Testis (tissue), 3 donors: ENCODE measurements around the gene MROH9. TPM values are rescaled to one million over a fixed set of nuclear protein-coding genes. Genes with fewer than 3 reads are reported as not detected.

ENCODE experiments used
- DNase-seq: peaks from one replicate; pipeline ENCODE4 v3.0.0-alpha.2; 2019
- H3K27ac ChIP-seq, 2 donors: fragments of 200-600 bp; sonication (generic); one replicate each; pipeline ENCODE4 v1.5.1; 2019
- H3K27me3 ChIP-seq: fragments of 200-600 bp; sonication (generic); one replicate; pipeline ENCODE4 v1.5.1; 2019
- H3K36me3 ChIP-seq: fragments of 200-600 bp; sonication (generic); one replicate; pipeline ENCODE4 v1.5.1; 2017; ENCODE audit warnings: low read depth; ENCODE audit errors: missing control alignments
- H3K4me1 ChIP-seq: fragments of 200-600 bp; sonication (generic); one replicate; pipeline ENCODE4 v1.5.1; 2019
- H3K4me3 ChIP-seq, 2 donors: fragments of 200-600 bp; sonication (generic); one replicate each; pipeline ENCODE4 v1.5.1; 2017 to 2019
- H3K9me3 ChIP-seq: fragments of 200-600 bp; sonication (generic); one replicate; pipeline ENCODE4 v1.5.1; 2017
- CTCF ChIP-seq, 3 experiments: fragments of 450-650 bp in 2 of 3; fragments of 200-600 bp in 1 of 3; sonication (generic) in 1 of 3; IDR thresholded peaks; one replicate each; pipeline ENCODE4 v1.5.1; 2016 to 2019; ENCODE audit warnings: antibody characterized with exemption in 3 of 3, mild to moderate bottlenecking in 2 of 3, moderate library complexity in 1 of 3
- POLR2A ChIP-seq: fragments of 450-650 bp; IDR thresholded peaks from one replicate; pipeline ENCODE4 v1.6.1; 2017; ENCODE audit warnings: antibody characterized with exemption, mild to moderate bottlenecking, moderate library complexity
- WGBS, 2 donors: methylation state at CpG; one replicate each; pipeline ENCODE4 v1.1.5; 2018; 5-methylcytosine and 5-hydroxymethylcytosine counted together
- intact Hi-C: fragments of 100-400 bp; cut with DNase I; formaldehyde crosslinking; loops from one replicate; pipeline ENCODE4 v1.15.1; 2023; ENCODE audit warnings: low total_unique reads
- polyA plus RNA-seq: library from polyadenylated mRNA; stranded (reverse); fragments of 350-450 nt; fragmentation: Illumina TruSeq; extraction: RNeasy Lipid Tissue Mini Kit (QIAGEN cat#74804); gene quantifications from one replicate; pipeline ENCODE4 v1.2.3, GENCODE V29; 2014; ENCODE audit warnings: low read depth, low replicate concordance; ENCODE audit not compliant: insufficient read depth
- total RNA-seq, 2 donors: library from RNA; depleted of rRNA; stranded (reverse); fragments of >200 nt; gene quantifications; one replicate each; pipeline ENCODE4 v1.2.3, GENCODE V29; 2016

MROH9 gene
- total and polyA plus RNA-seq, 3 donors from 2014 or later, result 1.1 to 2.8 (median 2.3) TPM

GRCh38 chr1:171103862-171104261, 168.5 kb downstream of the MROH9 start:
- Histone ChIP-seq H3K27ac (no peak overlapping the region), H3K9me3 (no peaks in the 10 kb centered on the region), H3K4me3 (no peak overlapping the region), H3K36me3 (no peaks in the 10 kb centered on the region), H3K27me3 (no peaks in the 10 kb centered on the region), H3K4me1 (no peaks in the 10 kb centered on the region)
- intact Hi-C loops, result no loop called here
- DNase-seq, result no peak
- TF ChIP-seq CTCF (IDR thresholded peaks at IDR 0.05) (no peak), POLR2A (no peak)
- 89 to 95% methylated on average over 1 of the region's 1 CpG for WGBS, 2 donors

DNA sequence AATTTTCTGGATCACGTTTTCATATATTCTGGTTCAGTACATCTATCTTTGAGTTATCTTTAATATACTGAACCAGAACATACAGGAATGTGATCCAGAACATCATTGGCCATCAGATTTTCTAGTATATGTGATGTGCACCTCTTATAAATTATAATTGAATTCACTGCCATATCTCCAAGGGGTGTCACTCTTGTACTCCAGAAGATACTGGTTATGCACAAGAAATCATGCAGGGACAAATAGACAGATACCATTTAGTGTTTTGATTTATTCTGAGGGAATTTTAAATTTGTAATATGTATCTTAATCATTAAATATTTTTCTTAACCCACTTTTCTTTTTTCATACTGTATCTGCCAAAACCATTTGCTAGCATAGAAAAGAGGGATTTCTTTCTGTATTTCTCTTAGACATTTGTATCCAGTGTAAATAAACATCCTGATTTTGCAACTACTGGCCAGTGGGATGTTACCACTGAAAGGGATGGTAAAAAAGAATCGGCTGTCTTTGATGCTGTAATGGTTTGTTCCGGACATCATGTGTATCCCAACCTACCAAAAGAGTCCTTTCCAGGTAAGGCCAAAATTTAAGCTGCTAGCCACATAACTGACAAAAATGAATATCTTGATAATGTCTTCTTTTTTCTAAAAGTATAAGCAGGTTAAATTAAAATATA, 172.1 kb downstream of the MROH9 start:
- intact Hi-C loops, result no loop called here
- Histone ChIP-seq H3K36me3 (no peaks in the 10 kb centered on the region), H3K9me3 (no peaks in the 10 kb centered on the region), H3K4me1 (no peaks in the 10 kb centered on the region), H3K27me3 (no peaks in the 10 kb centered on the region), H3K4me3 (no peak overlapping the region), H3K27ac (no peak overlapping the region)
- no peak for DNase-seq
- WGBS, 2 donors, result 62 to 63% methylated on average over 3 of the region's 3 CpGs
- TF ChIP-seq CTCF (IDR thresholded peaks at IDR 0.05) (no peak), POLR2A (no peak)

DNA sequence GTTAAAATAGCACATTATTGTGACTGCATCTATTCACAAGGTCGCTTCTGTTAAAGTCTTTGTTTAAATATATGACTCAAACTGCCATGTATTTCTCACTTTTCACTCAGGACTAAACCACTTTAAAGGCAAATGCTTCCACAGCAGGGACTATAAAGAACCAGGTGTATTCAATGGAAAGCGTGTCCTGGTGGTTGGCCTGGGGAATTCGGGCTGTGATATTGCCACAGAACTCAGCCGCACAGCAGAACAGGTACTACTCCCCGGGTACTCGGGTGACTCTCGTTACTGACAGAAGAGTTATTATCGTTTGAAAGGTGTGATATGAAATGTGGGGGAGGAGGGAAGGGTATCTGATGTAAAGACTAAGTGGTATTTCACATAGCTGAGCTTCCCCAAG, 172.6 kb downstream of the MROH9 start:
- H3K4me3 ChIP-seq, result no peak overlapping the region
- H3K4me1 ChIP-seq, result no peaks in the 10 kb centered on the region
- TF ChIP-seq POLR2A, result no peak
- TF ChIP-seq CTCF (IDR thresholded peaks at IDR 0.05), result no peak
- 86 to 88% methylated on average over 8 of the region's 8 CpGs for WGBS, 2 donors
- H3K27ac ChIP-seq, result no peak overlapping the region
- H3K36me3 ChIP-seq, result no peaks in the 10 kb centered on the region
- intact Hi-C loops, result no loop called here
- no peaks in the 10 kb centered on the region for H3K9me3 ChIP-seq
- DNase-seq, result no peak
- no peaks in the 10 kb centered on the region for H3K27me3 ChIP-seq

- Histone ChIP-seq H3K4me1 (no peaks in the 10 kb centered on the region), H3K27me3 (no peaks in the 10 kb centered on the region), H3K27ac (no peak overlapping the region), H3K4me3 (no peak overlapping the region), H3K9me3 (no peaks in the 10 kb centered on the region), H3K36me3 (no peaks in the 10 kb centered on the region)
- TF ChIP-seq POLR2A (no peak), CTCF (IDR thresholded peaks at IDR 0.05) (no peak)
- intact Hi-C loops, result no loop called here
- 89 to 92% methylated on average over 7 of the region's 7 CpGs for WGBS, 2 donors
- no peak for DNase-seq
These were observed 174.6 kb downstream of the MROH9 start for GRCh38 chr1:171109966-171110365.

DNA sequence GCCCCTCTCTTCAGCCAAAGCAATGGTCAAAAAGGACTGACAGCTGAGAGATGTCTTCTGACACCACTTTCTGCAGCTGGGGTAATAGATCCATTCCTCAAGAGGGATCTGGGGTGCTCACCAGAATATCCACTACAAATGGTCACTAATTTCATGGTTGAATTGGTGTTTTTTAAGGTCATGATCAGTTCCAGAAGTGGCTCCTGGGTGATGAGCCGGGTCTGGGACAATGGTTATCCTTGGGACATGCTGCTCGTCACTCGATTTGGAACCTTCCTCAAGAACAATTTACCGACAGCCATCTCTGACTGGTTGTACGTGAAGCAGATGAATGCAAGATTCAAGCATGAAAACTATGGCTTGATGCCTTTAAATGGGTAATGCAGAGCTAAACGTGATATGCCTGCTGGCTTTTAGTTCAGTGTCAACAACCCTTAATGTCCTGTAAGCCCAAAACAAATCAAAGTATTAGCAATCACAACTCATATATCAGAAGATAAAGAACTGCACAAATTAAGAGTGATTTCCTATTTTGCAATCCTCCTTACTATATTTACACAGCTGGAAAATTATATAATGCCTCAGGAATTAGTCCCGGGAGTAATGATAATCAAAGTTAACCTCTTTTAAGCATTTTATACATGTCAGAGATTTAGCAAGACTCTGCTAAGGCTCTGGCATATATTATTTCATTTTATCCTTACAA, 175.4 kb downstream of the MROH9 start:
- Histone ChIP-seq H3K9me3 (no peaks in the 10 kb centered on the region), H3K36me3 (no peaks in the 10 kb centered on the region), H3K4me3 (no peak overlapping the region), H3K27ac (no peak overlapping the region), H3K4me1 (no peaks in the 10 kb centered on the region), H3K27me3 (no peaks in the 10 kb centered on the region)
- TF ChIP-seq POLR2A, result no peak
- no peak for TF ChIP-seq CTCF (IDR thresholded peaks at IDR 0.05)
- no peak for DNase-seq
- 68 to 69% methylated on average over 7 of the region's 7 CpGs for WGBS, 2 donors
- intact Hi-C loops, result no loop called here
